ENCODE data around the gene ANKRD13B. TPM values are rescaled to one million over a fixed set of nuclear protein-coding genes. Genes with fewer than 3 reads are reported as not detected.

Gene ANKRD13B
- total and polyA plus RNA-seq, 2 of the 13 experiments (the other 11 are each of a cell fraction or from before 2014, with no cell fraction given) = 1.7 to 1.8 TPM

DNA sequence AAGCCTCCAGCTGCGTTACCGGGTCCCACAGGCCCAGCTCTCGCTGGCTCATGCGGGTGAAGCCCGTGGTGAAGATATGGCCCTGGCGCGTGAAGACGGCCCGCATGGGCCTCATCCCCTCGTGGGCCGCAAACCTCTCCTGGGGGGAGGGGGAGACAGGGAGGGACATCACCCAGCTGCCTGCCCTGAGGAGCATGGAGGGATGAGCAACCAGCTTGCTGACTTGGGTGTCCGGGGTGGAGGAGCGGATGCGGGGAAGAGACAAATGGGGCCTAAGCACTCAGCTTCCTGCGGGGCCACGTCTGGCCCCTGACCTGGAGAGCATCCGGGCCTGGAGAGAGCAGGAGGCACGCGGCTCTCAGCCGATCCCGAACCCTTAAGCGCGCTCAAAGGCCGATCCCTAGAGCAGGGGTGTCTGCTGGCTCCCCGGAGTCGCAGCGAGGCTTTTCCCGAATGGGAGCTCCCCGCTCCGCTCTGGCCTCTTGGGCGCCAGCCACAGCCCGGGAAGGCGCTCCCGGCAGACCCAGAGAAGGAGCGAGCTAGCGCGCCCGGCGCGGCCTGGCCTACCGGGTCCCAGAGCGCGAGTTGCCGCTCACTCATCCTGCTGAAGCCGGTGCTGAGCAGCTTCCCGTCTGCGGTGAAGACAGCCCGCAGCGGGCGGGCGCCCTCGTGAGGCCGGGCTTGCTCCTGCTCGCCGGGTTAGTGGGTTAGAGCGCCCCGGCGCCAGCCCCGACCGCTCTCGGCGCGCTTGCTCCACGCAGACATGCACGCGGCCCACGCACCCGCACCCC lies 24.7 kb downstream of the ANKRD13B start (continued):
- TF ChIP-seq MXD1 (CRISPR knock-in tag; IDR thresholded peaks at IDR 0.05) (0 out of 2 replicates have a peak, but pooled peaks have one; percentile 21), ZNF124 (CRISPR knock-in tag; IDR thresholded peaks at IDR 0.05) (0 out of 2 replicates have a peak, but pooled peaks have one; percentile 50), THAP11 (CRISPR knock-in tag; IDR thresholded peaks at IDR 0.05) (peak; percentile 48; the same call in 1 of the 2 replicates), HMGXB4 (CRISPR knock-in tag; IDR thresholded peaks at IDR 0.05; ENCODE audit: borderline replicate concordance in 1 of 2, low read depth in 1 of 2) (peak; percentile 62 to 75; a peak in 3 of 4 replicates), ZSCAN25 (CRISPR knock-in tag; IDR thresholded peaks at IDR 0.05) (peak; percentile 64; the same call in 1 of the 2 replicates), ZNF616 (CRISPR knock-in tag; IDR thresholded peaks at IDR 0.05; ENCODE audit: low read depth) (peak; percentile 28; the same call in 1 of the 2 replicates), ZNF792 (CRISPR knock-in tag; IDR thresholded peaks at IDR 0.05) (0 out of 2 replicates have a peak, but pooled peaks have one; percentile 57), TIGD3 (CRISPR knock-in tag; IDR thresholded peaks at IDR 0.05; ENCODE audit: borderline replicate concordance) (no peak), ZNF75D (CRISPR knock-in tag; IDR thresholded peaks at IDR 0.05; ENCODE audit: borderline replicate concordance) (no peak), ZNF605 (CRISPR knock-in tag; IDR thresholded peaks at IDR 0.05) (0 out of 2 replicates have a peak, but pooled peaks have one; percentile 23), ZGPAT (CRISPR knock-in tag; IDR thresholded peaks at IDR 0.05) (peak; percentile 29), ZNF256 (CRISPR knock-in tag; conservative IDR thresholded peaks at IDR 0.05) (peak; percentile 66; the same call in 1 of the 2 replicates), ZNF567 (CRISPR knock-in tag; IDR thresholded peaks at IDR 0.05; ENCODE audit: borderline replicate concordance) (0 out of 2 replicates have a peak, but pooled peaks have one; percentile 49), ZNF777 (CRISPR knock-in tag; IDR thresholded peaks at IDR 0.05) (peak; percentile 80), ZNF747 (CRISPR knock-in tag; IDR thresholded peaks at IDR 0.05; ENCODE audit: borderline replicate concordance) (peak; percentile 86; the same call in 1 of the 2 replicates), SKI (IDR thresholded peaks at IDR 0.05; ENCODE audit: partially characterized antibody) (peak; percentile 19), KLF12 (CRISPR knock-in tag; IDR thresholded peaks at IDR 0.05; ENCODE audit: borderline replicate concordance) (peak; percentile 61; the same call in 1 of the 2 replicates), ZSCAN20 (CRISPR knock-in tag; IDR thresholded peaks at IDR 0.05; ENCODE audit: borderline replicate concordance) (peak; percentile 87; the same call in 1 of the 2 replicates), ZNF343 (CRISPR knock-in tag; IDR thresholded peaks at IDR 0.05) (peak; percentile 29; the same call in 1 of the 2 replicates), RFX3 (CRISPR knock-in tag; IDR thresholded peaks at IDR 0.05) (no peak), CBFB (CRISPR knock-in tag; IDR thresholded peaks at IDR 0.05) (0 out of 2 replicates have a peak, but pooled peaks have one; percentile 46), HNRNPLL (IDR thresholded peaks at IDR 0.05; ENCODE audit: low read depth, low read length, poor library complexity, severe bottlenecking) (peak; percentile 44)
- TF ChIP-seq, protein P1, sequence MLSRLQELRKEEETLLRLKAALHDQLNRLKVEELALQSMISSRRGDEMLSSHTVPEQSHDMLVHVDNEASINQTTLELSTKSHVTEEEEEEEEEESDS (CRISPR knock-in tag; IDR thresholded peaks at IDR 0.05; ENCODE audit: borderline replicate concordance) = no peak

All from HepG2 (cell line).